Measurements from ENCODE around the gene CCNE1. TPM values are rescaled to one million over a fixed set of nuclear protein-coding genes. Genes with fewer than 3 reads are reported as not detected.
"Not testable (repeated sequence)": the region's sequence is repeated elsewhere in the genome, so short reads cannot be mapped to it uniquely, and the experiment has no call there.

CCNE1 gene
- total RNA-seq, 1 experiment from 2014 or later: 40.2 TPM

GRCh38 chr19:29800100-29800825, 11.5 kb upstream of the CCNE1 start:
- Histone ChIP-seq H3T11ph (ENCODE audit: low read length) (no peak overlapping the region), H2BK15ac (ENCODE audit: low read depth, low read length) (no peak overlapping the region), H2BK120ac (ENCODE audit: low read depth, low read length, poor library complexity, severe bottlenecking) (no peak overlapping the region), H4K8ac (replicated peaks; ENCODE audit: insufficient read length, low read depth, low read length) (no peak overlapping the region), H4K20me1 (ENCODE audit: control insufficient read depth, insufficient read depth, insufficient read length) (no peaks in the 10 kb centered on the region), H3K18ac (ENCODE audit: insufficient read length, low read depth, low read length) (no peak overlapping the region), H3K4ac (ENCODE audit: low read depth, low read length) (no peak overlapping the region), H3K9me3 (ENCODE audit: control insufficient read depth, low read depth, low read length) (no peaks in the 10 kb centered on the region), H3K9ac (ENCODE audit: extremely low read depth, insufficient read length, low read length) (no peak overlapping the region), H3K79me1 (ENCODE audit: insufficient read depth, low read depth, low read length, poor library complexity, severe bottlenecking) (no peaks in the 10 kb centered on the region), H3K4me2 (ENCODE audit: insufficient read depth, insufficient read length, low read length) (no peak overlapping the region), H4K5ac (ENCODE audit: insufficient read length, low read depth, low read length) (no peak overlapping the region), H2BK12ac (ENCODE audit: insufficient read length, low read depth, low read length) (no peak overlapping the region), H2AFZ (ENCODE audit: low read length) (no peak overlapping the region), H2AK5ac (ENCODE audit: insufficient read length, low read length) (no peak overlapping the region), H4K91ac (ENCODE audit: insufficient read length, low read depth, low read length) (no peak overlapping the region), H3K4me1 (ENCODE audit: insufficient read depth, low read length) (no peaks in the 10 kb centered on the region), H3K27me3 (ENCODE audit: insufficient read depth, low read length) (no peaks in the 10 kb centered on the region), H3K23me2 (ENCODE audit: insufficient read length, low read depth, low read length, poor library complexity, severe bottlenecking) (no peaks in the 10 kb centered on the region), H2BK5ac (ENCODE audit: insufficient read length, low read length) (no peak overlapping the region), H2BK20ac (ENCODE audit: low read depth, low read length, poor library complexity, severe bottlenecking) (no peak overlapping the region), H3K14ac (ENCODE audit: insufficient read depth, low read length) (no peak overlapping the region), H3K79me2 (ENCODE audit: insufficient read depth, low read length) (no peaks in the 10 kb centered on the region), H3K56ac (ENCODE audit: insufficient read length, low read depth, low read length) (no peak overlapping the region), H3K27ac (ENCODE audit: insufficient read length, low read depth, low read length) (no peak overlapping the region), H3K23ac (ENCODE audit: insufficient read length, low read depth, low read length) (no peak overlapping the region)
- TF ChIP-seq CTCF (conservative IDR thresholded peaks at IDR 0.05): no peak
- Mint-ChIP-seq H3K27me3 (ENCODE audit: low read depth) (no peaks in the 10 kb centered on the region; the same call in 1 of the 2 replicates), H3K27ac (no peak overlapping the region), H3K4me1 (peaks cover 6 to 24% of the 10 kb centered on the region in 2 experiments; a peak in 3 of 4 replicates), H3K4me3 (no peak overlapping the region), H3K36me3 (ENCODE audit: insufficient read depth in 1 of 3, low read depth in 3 of 3) (no peaks in the 10 kb centered on the region), H3K9me3 (no peaks in the 10 kb centered on the region; a peak in 1 of 5 replicates)
- no peak for DNase-seq
- WGBS (ENCODE audit: extremely low coverage, insufficient read length, low lambda C conversion rate): no CpG with 5 or more reads among the region's 12 CpGs

GRCh38 chr19:29803951-29804350, 7.8 kb upstream of the CCNE1 start:
- not testable (repeated sequence) for H3K9me3 ChIP-seq (ENCODE audit: control insufficient read depth, low read depth, low read length); H3K56ac ChIP-seq (ENCODE audit: insufficient read length, low read depth, low read length); H4K8ac ChIP-seq (replicated peaks; ENCODE audit: insufficient read length, low read depth, low read length); H3T11ph ChIP-seq (ENCODE audit: low read length); H3K27me3 Mint-ChIP-seq (ENCODE audit: low read depth); H2BK5ac ChIP-seq (ENCODE audit: insufficient read length, low read length); H2BK15ac ChIP-seq (ENCODE audit: low read depth, low read length); H4K5ac ChIP-seq (ENCODE audit: insufficient read length, low read depth, low read length); H3K79me2 ChIP-seq (ENCODE audit: insufficient read depth, low read length); H2AFZ ChIP-seq (ENCODE audit: low read length); H3K23me2 ChIP-seq (ENCODE audit: insufficient read length, low read depth, low read length, poor library complexity, severe bottlenecking); H3K27ac Mint-ChIP-seq; H4K91ac ChIP-seq (ENCODE audit: insufficient read length, low read depth, low read length); H3K79me1 ChIP-seq (ENCODE audit: insufficient read depth, low read depth, low read length, poor library complexity, severe bottlenecking); H3K9ac ChIP-seq (ENCODE audit: extremely low read depth, insufficient read length, low read length); H3K4ac ChIP-seq (ENCODE audit: low read depth, low read length); H3K18ac ChIP-seq (ENCODE audit: insufficient read length, low read depth, low read length); H3K36me3 Mint-ChIP-seq (ENCODE audit: insufficient read depth in 1 of 3, low read depth in 3 of 3); H3K14ac ChIP-seq (ENCODE audit: insufficient read depth, low read length); H4K20me1 ChIP-seq (ENCODE audit: control insufficient read depth, insufficient read depth, insufficient read length); H3K4me2 ChIP-seq (ENCODE audit: insufficient read depth, insufficient read length, low read length); H2BK12ac ChIP-seq (ENCODE audit: insufficient read length, low read depth, low read length); H3K27ac ChIP-seq (ENCODE audit: insufficient read length, low read depth, low read length); H3K23ac ChIP-seq (ENCODE audit: insufficient read length, low read depth, low read length); DNase-seq; H3K27me3 ChIP-seq (ENCODE audit: insufficient read depth, low read length); H3K9me3 Mint-ChIP-seq; H2AK5ac ChIP-seq (ENCODE audit: insufficient read length, low read length); H2BK120ac ChIP-seq (ENCODE audit: low read depth, low read length, poor library complexity, severe bottlenecking); H3K4me3 Mint-ChIP-seq; H3K4me1 ChIP-seq (ENCODE audit: insufficient read depth, low read length); H2BK20ac ChIP-seq (ENCODE audit: low read depth, low read length, poor library complexity, severe bottlenecking)
- no CpG with 5 or more reads among the region's 13 CpGs for WGBS (ENCODE audit: extremely low coverage, insufficient read length, low lambda C conversion rate)
- peaks cover 4 to 19% of the 10 kb centered on the region in 2 experiments; a peak in 3 of 4 replicates for H3K4me1 Mint-ChIP-seq

All from H9 (cell line).